Smooth muscle cell (in vitro differentiated cells): ENCODE data around the gene EZR. TPM values are rescaled to one million over a fixed set of nuclear protein-coding genes. Genes with fewer than 3 reads are reported as not detected.

ENCODE experiments used
- DNase-seq: peaks from one replicate; lab custom pipeline; 2025; ENCODE audit not compliant: unreplicated experiment; lab: John Stamatoyannopoulos, UW
- H2AFZ ChIP-seq: fragments of 200-600 bp; sonication (generic); 2 replicates; pipeline ENCODE4 v1.6.0; 2016; ENCODE audit warnings: antibody characterized with exemption, low read depth, mild to moderate bottlenecking
- H3F3A ChIP-seq: fragments of 200-600 bp; sonication (generic); 2 replicates; pipeline ENCODE4 v1.6.0; 2017; ENCODE audit warnings: antibody characterized with exemption, low read depth
- H3K27ac ChIP-seq: fragments of 200-600 bp; sonication (generic); 2 replicates; pipeline ENCODE4 v1.5.1; 2016; ENCODE audit warnings: low read depth, mild to moderate bottlenecking
- H3K27me3 ChIP-seq: fragments of 200-600 bp; sonication (generic); 2 replicates; pipeline ENCODE4 v1.6.1; 2016; ENCODE audit warnings: low read depth, mild to moderate bottlenecking
- H3K36me3 ChIP-seq: fragments of 200-600 bp; sonication (generic); 2 replicates; pipeline ENCODE4 v1.5.1; 2016; ENCODE audit warnings: low read depth
- H3K4me1 ChIP-seq: fragments of 200-600 bp; sonication (generic); 2 replicates; pipeline ENCODE4 v1.5.1; 2016; ENCODE audit warnings: low read depth
- H3K4me2 ChIP-seq: fragments of 200-600 bp; sonication (generic); 2 replicates; pipeline ENCODE4 v1.6.0; 2016; ENCODE audit warnings: mild to moderate bottlenecking
- H3K4me3 ChIP-seq: fragments of 200-600 bp; sonication (generic); 2 replicates; pipeline ENCODE4 v1.5.1; 2016; ENCODE audit warnings: mild to moderate bottlenecking
- H3K79me2 ChIP-seq: fragments of 200-600 bp; sonication (generic); 2 replicates; pipeline ENCODE4 v1.6.0; 2016; ENCODE audit warnings: low read depth, mild to moderate bottlenecking
- H3K9ac ChIP-seq: fragments of 200-600 bp; sonication (generic); 2 replicates; pipeline ENCODE4 v1.6.0; 2016; ENCODE audit warnings: low read depth
- H3K9me3 ChIP-seq: fragments of 200-600 bp; sonication (generic); replicated peaks from 2 replicates; pipeline ENCODE4 v1.5.1; 2016; ENCODE audit warnings: low read depth
- H4K20me1 ChIP-seq: fragments of 200-600 bp; sonication (generic); 2 replicates; pipeline ENCODE4 v1.6.0; 2016; ENCODE audit warnings: low read depth
- CTCF ChIP-seq: fragments of 200-600 bp; sonication (generic); IDR thresholded peaks from 2 replicates; pipeline ENCODE4 v1.5.1; 2017; ENCODE audit warnings: borderline replicate concordance, mild to moderate bottlenecking, antibody characterized with exemption; ENCODE audit not compliant: insufficient read depth, poor library complexity, severe bottlenecking
- WGBS: methylation state at CpG from one replicate; pipeline ENCODE4 v1.1.7; 2016; ENCODE audit warnings: low lambda C conversion rate; 5-methylcytosine and 5-hydroxymethylcytosine counted together
- polyA plus RNA-seq: library from polyadenylated mRNA; unstranded; fragments of >200 nt; fragmentation: Nextera tagmentation; extraction: Ambion mirVana; gene quantifications from 2 replicates; pipeline ENCODE4 v1.2.1, GENCODE V29; 2016
- total RNA-seq: library from RNA; depleted of rRNA; stranded (reverse); fragments of >200 nt; gene quantifications from 2 replicates; pipeline ENCODE4 v1.2.3, GENCODE V29; 2014

EZR gene
- total and polyA plus RNA-seq, 2 experiments from 2014 or later = 55.0 to 113 TPM

GRCh38 chr6:158865769-158866168, 46.6 kb upstream of the EZR start:
- TF ChIP-seq CTCF = no peak

GRCh38 chr6:158863646-158864045, 44.5 kb upstream of the EZR start:
- no peaks in the 10 kb centered on the region for H3K9me3 ChIP-seq
- WGBS = 62% methylated on average over 4 of the region's 4 CpGs
- H3F3A ChIP-seq = no peaks in the 10 kb centered on the region
- H3K4me3 ChIP-seq = no peak overlapping the region
- no peak for TF ChIP-seq CTCF
- peak overlapping the region; percentile 59 for H3K27ac ChIP-seq
- H3K36me3 ChIP-seq = no peaks in the 10 kb centered on the region
- no peak overlapping the region for H3K9ac ChIP-seq
- no peaks in the 10 kb centered on the region for H3K27me3 ChIP-seq
- H3K4me2 ChIP-seq = peak overlapping the region; percentile 52
- DNase-seq = no peak
- H3K79me2 ChIP-seq = no peaks in the 10 kb centered on the region
- H3K4me1 ChIP-seq = no peaks in the 10 kb centered on the region
- H4K20me1 ChIP-seq = no peaks in the 10 kb centered on the region
- H2AFZ ChIP-seq = peak overlapping the region; percentile 19

More at GRCh38 chr6:158865769-158866168, 46.6 kb upstream of the EZR start:
- no peaks in the 10 kb centered on the region for H3K9me3 ChIP-seq
- peaks cover 4% of the 10 kb centered on the region for H3F3A ChIP-seq
- no peaks in the 10 kb centered on the region for H3K36me3 ChIP-seq
- 74% methylated on average over 2 of the region's 2 CpGs for WGBS
- H3K4me2 ChIP-seq = no peak overlapping the region
- H3K79me2 ChIP-seq = no peaks in the 10 kb centered on the region
- DNase-seq = no peak
- no peaks in the 10 kb centered on the region for H3K4me1 ChIP-seq
- no peak overlapping the region for H3K27ac ChIP-seq
- no peak overlapping the region for H2AFZ ChIP-seq
- no peak overlapping the region for H3K9ac ChIP-seq
- H3K27me3 ChIP-seq = no peaks in the 10 kb centered on the region
- H3K4me3 ChIP-seq = no peak overlapping the region
- H4K20me1 ChIP-seq = no peaks in the 10 kb centered on the region

GRCh38 chr6:158861686-158862381, 42.7 kb upstream of the EZR start:
- 84% methylated on average over 4 of the region's 4 CpGs for WGBS
- H3K4me2 ChIP-seq = no peak overlapping the region
- DNase-seq = no peak
- no peak overlapping the region for H3K4me3 ChIP-seq
- no peak overlapping the region for H2AFZ ChIP-seq
- peak overlapping the region; percentile 49 for H3K27ac ChIP-seq
- no peaks in the 10 kb centered on the region for H3K79me2 ChIP-seq
- no peaks in the 10 kb centered on the region for H3K9me3 ChIP-seq
- H3K27me3 ChIP-seq = no peaks in the 10 kb centered on the region
- H3F3A ChIP-seq = no peaks in the 10 kb centered on the region
- no peak overlapping the region for H3K9ac ChIP-seq
- TF ChIP-seq CTCF = no peak
- H3K4me1 ChIP-seq = no peaks in the 10 kb centered on the region
- no peaks in the 10 kb centered on the region for H3K36me3 ChIP-seq
- no peaks in the 10 kb centered on the region for H4K20me1 ChIP-seq
